HEK293 (cell line): ENCODE measurements around the gene SHLD2.

Source experiments
- HOXD13 ChIP-seq: sonication (generic); formaldehyde crosslinking; IDR thresholded peaks from 2 replicates; pipeline ENCODE4 v1.8.0; 2022; ENCODE audit warnings: missing genetic modification reagents, borderline replicate concordance
- KLF10 ChIP-seq: fragments of 450-650 bp; IDR thresholded peaks from 2 replicates; pipeline ENCODE4 v1.5.1; 2018; ENCODE audit warnings: missing biosample characterization, mild to moderate bottlenecking, missing genetic modification characterization
- SCRT2 ChIP-seq: fragments of 450-650 bp; formaldehyde crosslinking; IDR thresholded peaks from 2 replicates; pipeline ENCODE4 v1.5.1; 2016; ENCODE audit warnings: missing biosample characterization, missing genetic modification characterization
- TCF7L2 ChIP-seq: IDR thresholded peaks from 2 replicates; pipeline ENCODE4 v1.6.1; 2011; ENCODE audit warnings: low read depth, mild to moderate bottlenecking, inconsistent platforms, low read length, moderate library complexity, borderline replicate concordance
- ZIC2 ChIP-seq: fragments of 450-650 bp; formaldehyde crosslinking; IDR thresholded peaks from 2 replicates; pipeline ENCODE4 v1.5.1; 2016; ENCODE audit warnings: missing biosample characterization, missing genetic modification characterization
- ZNF24 ChIP-seq: fragments of 450-650 bp; formaldehyde crosslinking; IDR thresholded peaks from 2 replicates; pipeline ENCODE4 v1.5.1; 2016; ENCODE audit warnings: missing biosample characterization, missing genetic modification characterization
- ZNF266 ChIP-seq: fragments of 450-650 bp; formaldehyde crosslinking; IDR thresholded peaks from 2 replicates; pipeline ENCODE4 v1.5.1; 2016; ENCODE audit warnings: missing biosample characterization, missing genetic modification characterization, low read depth
- ZNF274 ChIP-seq, 2 experiments: fragments of 200-500 bp in 1 of 2; fragments of 450-650 bp in 1 of 2; sonication (Bioruptor generic) in 1 of 2; formaldehyde crosslinking in 1 of 2; IDR thresholded peaks; 2 replicates each; pipeline versions ENCODE4 v1.5.1 to v1.6.1; 2014 to 2016; ENCODE audit warnings: borderline replicate concordance in 1 of 2, inconsistent platforms in 1 of 2, low read length in 1 of 2, missing biosample characterization in 1 of 2, missing genetic modification characterization in 1 of 2
- ZNF548 ChIP-seq: fragments of 450-650 bp; formaldehyde crosslinking; IDR thresholded peaks from 2 replicates; pipeline ENCODE4 v1.5.1; 2016; ENCODE audit warnings: missing biosample characterization, missing genetic modification characterization
- ZNF549 ChIP-seq: fragments of 450-650 bp; IDR thresholded peaks from 2 replicates; pipeline ENCODE4 v1.5.1; 2018; ENCODE audit warnings: missing biosample characterization, missing genetic modification characterization, mild to moderate bottlenecking, inconsistent platforms, moderate library complexity
- ZNF560 ChIP-seq: fragments of 450-650 bp; formaldehyde crosslinking; IDR thresholded peaks from 2 replicates; pipeline ENCODE4 v1.5.1; 2017; ENCODE audit warnings: missing biosample characterization, missing genetic modification characterization, borderline replicate concordance
- ZNF670 ChIP-seq: fragments of 450-650 bp; formaldehyde crosslinking; IDR thresholded peaks from 2 replicates; pipeline ENCODE4 v1.5.1; 2016; ENCODE audit warnings: missing biosample characterization, missing genetic modification characterization, low read depth
- ZNF768 ChIP-seq: fragments of 450-650 bp; formaldehyde crosslinking; IDR thresholded peaks from 2 replicates; pipeline ENCODE4 v1.5.1; 2018; ENCODE audit warnings: missing biosample characterization, mild to moderate bottlenecking, missing genetic modification characterization
- ZXDB ChIP-seq: fragments of 450-650 bp; formaldehyde crosslinking; IDR thresholded peaks from 2 replicates; pipeline ENCODE4 v1.5.1; 2016; ENCODE audit warnings: missing biosample characterization, missing genetic modification characterization
- TF ChIP-seq, protein P1 (sequence below): fragments of 450-650 bp; formaldehyde crosslinking; IDR thresholded peaks from 2 replicates; pipeline ENCODE4 v1.5.1; 2016; ENCODE audit warnings: missing biosample characterization, missing genetic modification characterization, borderline replicate concordance
- TF ChIP-seq, protein P2 (sequence below): fragments of 450-650 bp; formaldehyde crosslinking; IDR thresholded peaks from 2 replicates; pipeline ENCODE4 v1.5.1; 2017; ENCODE audit warnings: missing biosample characterization, mild to moderate bottlenecking, missing genetic modification characterization, moderate library complexity
- TF ChIP-seq, protein P3 (sequence below): fragments of 450-650 bp; formaldehyde crosslinking; IDR thresholded peaks from 2 replicates; pipeline ENCODE4 v1.5.1; 2016; ENCODE audit warnings: missing biosample characterization, missing genetic modification characterization
- TF ChIP-seq, protein P4 (sequence below): fragments of 450-650 bp; formaldehyde crosslinking; conservative IDR thresholded peaks from 2 replicates; pipeline ENCODE4 v1.5.1; 2016; ENCODE audit warnings: low read depth, missing biosample characterization, missing genetic modification characterization
- TF ChIP-seq, protein P5 (sequence below): fragments of 450-650 bp; formaldehyde crosslinking; conservative IDR thresholded peaks from 2 replicates; pipeline ENCODE4 v1.5.1; 2016; ENCODE audit warnings: low read depth, missing biosample characterization, missing genetic modification characterization
- TF ChIP-seq, protein P6 (sequence below): fragments of 450-650 bp; formaldehyde crosslinking; IDR thresholded peaks from 2 replicates; pipeline ENCODE4 v1.5.1; 2017; ENCODE audit warnings: missing biosample characterization, missing genetic modification characterization

Gene SHLD2

DNA sequence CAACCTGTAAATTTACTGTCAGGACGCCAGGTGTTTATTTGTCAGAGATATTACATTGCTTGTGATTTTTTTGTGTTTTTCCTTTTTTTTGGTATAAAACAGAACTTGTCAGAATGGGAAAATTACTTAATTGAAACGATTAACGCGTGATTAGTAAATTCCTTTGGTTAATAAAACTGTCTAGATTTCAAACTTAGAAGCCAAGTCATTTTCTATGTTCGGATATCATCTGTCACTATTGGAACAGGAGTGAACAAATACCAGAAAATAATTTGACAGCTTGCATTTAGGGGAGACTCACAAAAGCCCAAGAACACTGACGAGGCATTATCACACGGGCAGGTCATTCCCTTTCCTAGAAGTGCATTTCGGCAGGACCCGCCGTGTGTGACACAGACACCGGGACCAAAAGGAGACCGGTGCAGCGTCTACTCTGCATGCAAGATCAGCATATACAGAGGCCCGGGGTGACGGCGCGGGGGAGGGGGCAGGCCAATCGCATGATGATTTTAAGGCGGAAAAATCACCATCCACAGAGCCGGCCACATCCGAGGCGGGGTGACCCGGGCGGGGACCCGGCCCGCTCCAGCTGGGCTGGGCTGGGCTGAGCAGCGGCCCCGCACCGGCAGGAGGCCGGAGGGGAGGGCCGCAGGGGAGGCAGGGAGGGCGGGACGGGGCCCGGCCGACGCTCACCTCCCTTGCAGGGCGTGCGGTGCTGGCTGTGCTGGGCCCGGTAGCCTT is 1.2 kb upstream of the SHLD2 start (continued):
- TF ChIP-seq, protein P1, sequence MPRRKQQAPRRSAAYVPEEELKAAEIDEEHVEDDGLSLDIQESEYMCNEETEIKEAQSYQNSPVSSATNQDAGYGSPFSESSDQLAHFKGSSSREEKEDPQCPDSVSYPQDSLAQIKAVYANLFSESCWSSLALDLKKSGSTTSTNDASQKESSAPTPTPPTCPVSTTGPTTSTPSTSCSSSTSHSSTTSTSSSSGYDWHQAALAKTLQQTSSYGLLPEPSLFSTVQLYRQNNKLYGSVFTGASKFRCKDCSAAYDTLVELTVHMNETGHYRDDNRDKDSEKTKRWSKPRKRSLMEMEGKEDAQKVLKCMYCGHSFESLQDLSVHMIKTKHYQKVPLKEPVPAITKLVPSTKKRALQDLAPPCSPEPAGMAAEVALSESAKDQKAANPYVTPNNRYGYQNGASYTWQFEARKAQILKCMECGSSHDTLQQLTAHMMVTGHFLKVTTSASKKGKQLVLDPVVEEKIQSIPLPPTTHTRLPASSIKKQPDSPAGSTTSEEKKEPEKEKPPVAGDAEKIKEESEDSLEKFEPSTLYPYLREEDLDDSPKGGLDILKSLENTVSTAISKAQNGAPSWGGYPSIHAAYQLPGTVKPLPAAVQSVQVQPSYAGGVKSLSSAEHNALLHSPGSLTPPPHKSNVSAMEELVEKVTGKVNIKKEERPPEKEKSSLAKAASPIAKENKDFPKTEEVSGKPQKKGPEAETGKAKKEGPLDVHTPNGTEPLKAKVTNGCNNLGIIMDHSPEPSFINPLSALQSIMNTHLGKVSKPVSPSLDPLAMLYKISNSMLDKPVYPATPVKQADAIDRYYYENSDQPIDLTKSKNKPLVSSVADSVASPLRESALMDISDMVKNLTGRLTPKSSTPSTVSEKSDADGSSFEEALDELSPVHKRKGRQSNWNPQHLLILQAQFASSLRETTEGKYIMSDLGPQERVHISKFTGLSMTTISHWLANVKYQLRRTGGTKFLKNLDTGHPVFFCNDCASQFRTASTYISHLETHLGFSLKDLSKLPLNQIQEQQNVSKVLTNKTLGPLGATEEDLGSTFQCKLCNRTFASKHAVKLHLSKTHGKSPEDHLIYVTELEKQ (tag by site-specific recombination), result no peak
- TF ChIP-seq ZNF548 (tag by site-specific recombination) (no peak), KLF10 (peak; percentile 91), ZNF24 (no peak), ZNF266 (no peak), SCRT2 (tag by site-specific recombination) (peak; percentile 29; the same call in 1 of the 2 replicates), ZIC2 (tag by site-specific recombination) (peak; percentile 66), ZNF274 (IDR thresholded peaks at IDR 0.05; ENCODE audit: low read length) (no peak), ZNF274 (tag by site-specific recombination; IDR thresholded peaks at IDR 0.05; ENCODE audit: borderline replicate concordance) (no peak), ZXDB (tag by site-specific recombination) (peak; percentile 15; the same call in 1 of the 2 replicates), ZNF768 (tag by site-specific recombination) (no peak), ZNF549 (tag by site-specific recombination) (no peak), TCF7L2 (no peak), ZNF560 (no peak), ZNF670 (tag by site-specific recombination) (no peak), HOXD13 (CRISPR knock-in tag) (no peak)
- TF ChIP-seq, protein P2, sequence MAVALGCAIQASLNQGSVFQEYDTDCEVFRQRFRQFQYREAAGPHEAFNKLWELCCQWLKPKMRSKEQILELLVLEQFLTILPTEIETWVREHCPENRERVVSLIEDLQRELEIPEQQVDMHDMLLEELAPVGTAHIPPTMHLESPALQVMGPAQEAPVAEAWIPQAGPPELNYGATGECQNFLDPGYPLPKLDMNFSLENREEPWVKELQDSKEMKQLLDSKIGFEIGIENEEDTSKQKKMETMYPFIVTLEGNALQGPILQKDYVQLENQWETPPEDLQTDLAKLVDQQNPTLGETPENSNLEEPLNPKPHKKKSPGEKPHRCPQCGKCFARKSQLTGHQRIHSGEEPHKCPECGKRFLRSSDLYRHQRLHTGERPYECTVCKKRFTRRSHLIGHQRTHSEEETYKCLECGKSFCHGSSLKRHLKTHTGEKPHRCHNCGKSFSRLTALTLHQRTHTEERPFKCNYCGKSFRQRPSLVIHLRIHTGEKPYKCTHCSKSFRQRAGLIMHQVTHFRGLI, result peak; percentile 62; the same call in 1 of the 2 replicates
- TF ChIP-seq, protein P3, sequence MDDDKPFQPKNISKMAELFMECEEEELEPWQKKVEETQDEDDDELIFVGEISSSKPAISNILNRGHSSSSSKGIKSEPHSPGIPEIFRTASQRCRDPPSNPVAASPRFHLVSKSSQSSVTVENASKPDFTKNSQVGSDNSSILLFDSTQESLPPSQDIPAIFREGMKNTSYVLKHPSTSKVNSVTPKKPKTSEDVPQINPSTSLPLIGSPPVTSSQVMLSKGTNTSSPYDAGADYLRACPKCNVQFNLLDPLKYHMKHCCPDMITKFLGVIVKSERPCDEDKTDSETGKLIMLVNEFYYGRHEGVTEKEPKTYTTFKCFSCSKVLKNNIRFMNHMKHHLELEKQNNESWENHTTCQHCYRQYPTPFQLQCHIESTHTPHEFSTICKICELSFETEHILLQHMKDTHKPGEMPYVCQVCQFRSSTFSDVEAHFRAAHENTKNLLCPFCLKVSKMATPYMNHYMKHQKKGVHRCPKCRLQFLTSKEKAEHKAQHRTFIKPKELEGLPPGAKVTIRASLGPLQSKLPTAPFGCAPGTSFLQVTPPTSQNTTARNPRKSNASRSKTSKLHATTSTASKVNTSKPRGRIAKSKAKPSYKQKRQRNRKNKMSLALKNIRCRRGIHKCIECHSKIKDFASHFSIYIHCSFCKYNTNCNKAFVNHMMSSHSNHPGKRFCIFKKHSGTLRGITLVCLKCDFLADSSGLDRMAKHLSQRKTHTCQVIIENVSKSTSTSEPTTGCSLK (tag by site-specific recombination), result no peak
- TF ChIP-seq, protein P4, sequence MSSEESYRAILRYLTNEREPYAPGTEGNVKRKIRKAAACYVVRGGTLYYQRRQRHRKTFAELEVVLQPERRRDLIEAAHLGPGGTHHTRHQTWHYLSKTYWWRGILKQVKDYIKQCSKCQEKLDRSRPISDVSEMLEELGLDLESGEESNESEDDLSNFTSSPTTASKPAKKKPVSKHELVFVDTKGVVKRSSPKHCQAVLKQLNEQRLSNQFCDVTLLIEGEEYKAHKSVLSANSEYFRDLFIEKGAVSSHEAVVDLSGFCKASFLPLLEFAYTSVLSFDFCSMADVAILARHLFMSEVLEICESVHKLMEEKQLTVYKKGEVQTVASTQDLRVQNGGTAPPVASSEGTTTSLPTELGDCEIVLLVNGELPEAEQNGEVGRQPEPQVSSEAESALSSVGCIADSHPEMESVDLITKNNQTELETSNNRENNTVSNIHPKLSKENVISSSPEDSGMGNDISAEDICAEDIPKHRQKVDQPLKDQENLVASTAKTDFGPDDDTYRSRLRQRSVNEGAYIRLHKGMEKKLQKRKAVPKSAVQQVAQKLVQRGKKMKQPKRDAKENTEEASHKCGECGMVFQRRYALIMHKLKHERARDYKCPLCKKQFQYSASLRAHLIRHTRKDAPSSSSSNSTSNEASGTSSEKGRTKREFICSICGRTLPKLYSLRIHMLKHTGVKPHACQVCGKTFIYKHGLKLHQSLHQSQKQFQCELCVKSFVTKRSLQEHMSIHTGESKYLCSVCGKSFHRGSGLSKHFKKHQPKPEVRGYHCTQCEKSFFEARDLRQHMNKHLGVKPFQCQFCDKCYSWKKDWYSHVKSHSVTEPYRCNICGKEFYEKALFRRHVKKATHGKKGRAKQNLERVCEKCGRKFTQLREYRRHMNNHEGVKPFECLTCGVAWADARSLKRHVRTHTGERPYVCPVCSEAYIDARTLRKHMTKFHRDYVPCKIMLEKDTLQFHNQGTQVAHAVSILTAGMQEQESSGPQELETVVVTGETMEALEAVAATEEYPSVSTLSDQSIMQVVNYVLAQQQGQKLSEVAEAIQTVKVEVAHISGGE (tag by site-specific recombination), result peak; percentile 76
- TF ChIP-seq, protein P5, sequence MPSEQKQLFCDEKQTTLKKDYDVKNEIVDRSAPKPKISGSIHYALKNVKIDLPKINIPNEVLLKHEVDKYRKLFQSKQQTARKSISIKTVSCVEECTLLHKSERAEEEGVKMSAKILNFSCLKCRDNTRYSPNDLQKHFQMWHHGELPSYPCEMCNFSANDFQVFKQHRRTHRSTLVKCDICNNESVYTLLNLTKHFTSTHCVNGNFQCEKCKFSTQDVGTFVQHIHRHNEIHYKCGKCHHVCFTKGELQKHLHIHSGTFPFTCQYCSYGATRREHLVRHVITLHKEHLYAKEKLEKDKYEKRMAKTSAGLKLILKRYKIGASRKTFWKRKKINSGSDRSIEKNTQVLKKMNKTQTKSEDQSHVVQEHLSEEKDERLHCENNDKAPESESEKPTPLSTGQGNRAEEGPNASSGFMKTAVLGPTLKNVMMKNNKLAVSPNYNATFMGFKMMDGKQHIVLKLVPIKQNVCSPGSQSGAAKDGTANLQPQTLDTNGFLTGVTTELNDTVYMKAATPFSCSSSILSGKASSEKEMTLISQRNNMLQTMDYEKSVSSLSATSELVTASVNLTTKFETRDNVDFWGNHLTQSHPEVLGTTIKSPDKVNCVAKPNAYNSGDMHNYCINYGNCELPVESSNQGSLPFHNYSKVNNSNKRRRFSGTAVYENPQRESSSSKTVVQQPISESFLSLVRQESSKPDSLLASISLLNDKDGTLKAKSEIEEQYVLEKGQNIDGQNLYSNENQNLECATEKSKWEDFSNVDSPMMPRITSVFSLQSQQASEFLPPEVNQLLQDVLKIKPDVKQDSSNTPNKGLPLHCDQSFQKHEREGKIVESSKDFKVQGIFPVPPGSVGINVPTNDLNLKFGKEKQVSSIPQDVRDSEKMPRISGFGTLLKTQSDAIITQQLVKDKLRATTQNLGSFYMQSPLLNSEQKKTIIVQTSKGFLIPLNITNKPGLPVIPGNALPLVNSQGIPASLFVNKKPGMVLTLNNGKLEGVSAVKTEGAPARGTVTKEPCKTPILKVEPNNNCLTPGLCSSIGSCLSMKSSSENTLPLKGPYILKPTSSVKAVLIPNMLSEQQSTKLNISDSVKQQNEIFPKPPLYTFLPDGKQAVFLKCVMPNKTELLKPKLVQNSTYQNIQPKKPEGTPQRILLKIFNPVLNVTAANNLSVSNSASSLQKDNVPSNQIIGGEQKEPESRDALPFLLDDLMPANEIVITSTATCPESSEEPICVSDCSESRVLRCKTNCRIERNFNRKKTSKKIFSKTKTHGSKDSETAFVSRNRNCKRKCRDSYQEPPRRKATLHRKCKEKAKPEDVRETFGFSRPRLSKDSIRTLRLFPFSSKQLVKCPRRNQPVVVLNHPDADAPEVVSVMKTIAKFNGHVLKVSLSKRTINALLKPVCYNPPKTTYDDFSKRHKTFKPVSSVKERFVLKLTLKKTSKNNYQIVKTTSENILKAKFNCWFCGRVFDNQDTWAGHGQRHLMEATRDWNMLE, result no peak
- TF ChIP-seq, protein P6, sequence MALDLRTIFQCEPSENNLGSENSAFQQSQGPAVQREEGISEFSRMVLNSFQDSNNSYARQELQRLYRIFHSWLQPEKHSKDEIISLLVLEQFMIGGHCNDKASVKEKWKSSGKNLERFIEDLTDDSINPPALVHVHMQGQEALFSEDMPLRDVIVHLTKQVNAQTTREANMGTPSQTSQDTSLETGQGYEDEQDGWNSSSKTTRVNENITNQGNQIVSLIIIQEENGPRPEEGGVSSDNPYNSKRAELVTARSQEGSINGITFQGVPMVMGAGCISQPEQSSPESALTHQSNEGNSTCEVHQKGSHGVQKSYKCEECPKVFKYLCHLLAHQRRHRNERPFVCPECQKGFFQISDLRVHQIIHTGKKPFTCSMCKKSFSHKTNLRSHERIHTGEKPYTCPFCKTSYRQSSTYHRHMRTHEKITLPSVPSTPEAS (tag by site-specific recombination), result no peak
